ENCODE data around the gene MYO9B.
A peak's percentile ranks its signal among the peaks of the same experiment; 100 is the strongest.

The MYO9B gene

GRCh38 chr19:17075035-17075863, at the start of gene MYO9B, which contains the start of gene HAUS8:
MYO9B (plus strand) TSS chr19:17075777; CDS start chr19:17101718, 25,941 bp downstream.
HAUS8 (minus strand) TSS chr19:17075452; CDS start chr19:17075422, 30 bp downstream.
- DNase-seq = peak; percentile 100

GRCh38 chr19:17025991-17026658, 49.5 kb upstream of the MYO9B start:
- DNase-seq = no peak

GRCh38 chr19:17026706-17027534, 48.7 kb upstream of the MYO9B start, which contains the start of gene CPAMD8:
CPAMD8 (minus strand) TSS chr19:17026810; CDS start chr19:17026642, 168 bp downstream.
- no peak for DNase-seq

- no peak for DNase-seq
These were observed 48.0 kb upstream of the MYO9B start for GRCh38 chr19:17027535-17027975.

GRCh38 chr19:17031741-17032140, 43.8 kb upstream of the MYO9B start:
- no peak for DNase-seq

- DNase-seq = no peak
These were observed 39.6 kb upstream of the MYO9B start for GRCh38 chr19:17035842-17036424.

- DNase-seq = no peak
These were observed 38.9 kb upstream of the MYO9B start for GRCh38 chr19:17036640-17037039.

- no peak for DNase-seq
These were observed 38.4 kb upstream of the MYO9B start for GRCh38 chr19:17037184-17037583.

- DNase-seq = no peak
These were observed 37.5 kb upstream of the MYO9B start for GRCh38 chr19:17037966-17038500.

GRCh38 chr19:17041976-17042375, 33.6 kb upstream of the MYO9B start:
- no peak for DNase-seq

- no peak for DNase-seq
These were observed 31.8 kb upstream of the MYO9B start for GRCh38 chr19:17043744-17044143.

GRCh38 chr19:17045907-17046502, 29.6 kb upstream of the MYO9B start:
- DNase-seq = no peak

- DNase-seq = no peak
These were observed 26.6 kb upstream of the MYO9B start for GRCh38 chr19:17048885-17049453.

- no peak for DNase-seq
These were observed 25.8 kb upstream of the MYO9B start for GRCh38 chr19:17049711-17050280.

- DNase-seq = peak; percentile 9
These were observed 23.1 kb upstream of the MYO9B start for GRCh38 chr19:17052439-17052838.

GRCh38 chr19:17054746-17055145, 20.8 kb upstream of the MYO9B start:
- no peak for DNase-seq

GRCh38 chr19:17055636-17056035, 19.9 kb upstream of the MYO9B start:
- DNase-seq = no peak

- DNase-seq = no peak
These were observed 17.3 kb upstream of the MYO9B start for GRCh38 chr19:17058236-17058635.

- DNase-seq = no peak
These were observed 14.8 kb upstream of the MYO9B start for GRCh38 chr19:17060802-17061201.

GRCh38 chr19:17061205-17061604, 14.4 kb upstream of the MYO9B start:
- DNase-seq = no peak

GRCh38 chr19:17061691-17062090, 13.9 kb upstream of the MYO9B start:
- no peak for DNase-seq

All from stimulated activated CD4-positive, alpha-beta T cell treated with anti-CD3 and anti-CD28 coated beads, Interleukin-1b, Interleukin-23, amount 100 ng/mL, for 48 hours (primary cell).